Kidney capillary endothelial cell (primary cell): ENCODE data around the gene GJB2.
"Not testable (repeated sequence)": the region's sequence is repeated elsewhere in the genome, so short reads cannot be mapped to it uniquely, and the experiment has no call there.

Source experiments
- DNase-seq: peaks from one replicate; pipeline ENCODE4 v3.0.0-alpha.2; 2018; ENCODE audit warnings: low spot score

Gene GJB2

GRCh38 chr13:20165417-20166257, 27.1 kb downstream of the GJB2 start:
- no peak for DNase-seq

GRCh38 chr13:20161951-20162300, 30.8 kb downstream of the GJB2 start:
- DNase-seq = no peak

GRCh38 chr13:20161275-20161950, 31.3 kb downstream of the GJB2 start:
- DNase-seq = peak; percentile 57

- peak; percentile 19 for DNase-seq
Measured at GRCh38 chr13:20160306-20161274, 32.1 kb downstream of the GJB2 start, which contains the start of gene GJA3. Gene GJA3, minus strand, starts transcription at chr13:20161052. Its CDS starts 17,764 bp downstream, at chr13:20143288.

- DNase-seq = no peak
Measured at GRCh38 chr13:20159646-20160305, 33.0 kb downstream of the GJB2 start.

- no peak for DNase-seq
Measured at GRCh38 chr13:20157151-20157796, 35.5 kb downstream of the GJB2 start.

- DNase-seq = no peak
Measured at GRCh38 chr13:20156702-20157101, 36.0 kb downstream of the GJB2 start.

GRCh38 chr13:20153290-20153689, 39.4 kb downstream of the GJB2 start:
- not testable (repeated sequence) for DNase-seq

GRCh38 chr13:20151612-20152011, 41.1 kb downstream of the GJB2 start:
- no peak for DNase-seq

GRCh38 chr13:20151016-20151415, 41.7 kb downstream of the GJB2 start:
- DNase-seq = no peak

GRCh38 chr13:20150561-20150960, 42.2 kb downstream of the GJB2 start:
- DNase-seq = no peak

- no peak for DNase-seq
Measured at GRCh38 chr13:20149762-20150161, 43.0 kb downstream of the GJB2 start.

- no peak for DNase-seq
Measured at GRCh38 chr13:20148501-20149183, 44.1 kb downstream of the GJB2 start.

GRCh38 chr13:20146381-20146780, 46.4 kb downstream of the GJB2 start:
- DNase-seq = no peak

GRCh38 chr13:20145521-20145920, 47.2 kb downstream of the GJB2 start:
- DNase-seq = no peak

- no peak for DNase-seq
Measured at GRCh38 chr13:20144141-20144850, 48.4 kb downstream of the GJB2 start.

- no peak for DNase-seq
Measured at GRCh38 chr13:20142927-20143480, 49.7 kb downstream of the GJB2 start.

- DNase-seq = no peak
Measured at GRCh38 chr13:20142023-20142926, 50.5 kb downstream of the GJB2 start.
